OCI-LY7 (cell line): Measurements from ENCODE around the gene COL11A2. TPM values are rescaled to one million over a fixed set of nuclear protein-coding genes. Genes with fewer than 3 reads are reported as not detected.

ENCODE experiments used
- BruUV-seq: library from RNA; stranded (reverse); fragments of 400-500 nt; replicated peaks from 2 replicates; lab custom pipeline; 2021; lab: Mats Ljungman, UMichigan
- CTCF ChIA-PET: fragments of 300-600 bp; sonication (Branson Sonifier 250); formaldehyde crosslinking; loops from one replicate; lab custom pipeline; 2022; ENCODE audit warnings: antibody characterized with exemption; ENCODE audit not compliant: unreplicated experiment; lab: Charles Lee
- POLR2A ChIA-PET: fragments of 300-600 bp; sonication (Branson Sonifier 250); formaldehyde crosslinking; loops from one replicate; lab custom pipeline; 2022; ENCODE audit warnings: antibody characterized with exemption; lab: Charles Lee
- DNase-seq: peaks from one replicate; pipeline ENCODE4 v3.0.0-alpha.2; 2015; ENCODE audit warnings: low spot score
- H2AFZ ChIP-seq: fragments of 200-600 bp; sonication (generic), shearing (Covaris generic); 2 replicates; pipeline ENCODE4 v1.6.1; 2014; ENCODE audit warnings: mild to moderate bottlenecking, antibody characterized with exemption, low read length, moderate library complexity
- H3K27ac ChIP-seq: fragments of 200-600 bp; sonication (generic); 2 replicates; pipeline ENCODE4 v1.5.1; 2014; ENCODE audit warnings: mixed run types, low read depth, mild to moderate bottlenecking, moderate library complexity, low read length, inconsistent platforms; ENCODE audit not compliant: poor library complexity, severe bottlenecking
- H3K36me3 ChIP-seq: fragments of 200-600 bp; sonication (generic); 2 replicates; pipeline ENCODE4 v1.6.1; 2014; ENCODE audit warnings: mild to moderate bottlenecking, antibody characterized with exemption, low read length, moderate library complexity, mixed read lengths; ENCODE audit not compliant: insufficient read depth
- H3K4me1 ChIP-seq: fragments of 200-600 bp; sonication (generic); 2 replicates; pipeline ENCODE4 v1.5.1; 2014; ENCODE audit warnings: mild to moderate bottlenecking, low read length; ENCODE audit not compliant: insufficient read depth, poor library complexity, severe bottlenecking
- H3K4me2 ChIP-seq: fragments of 200-600 bp; sonication (generic); 2 replicates; pipeline ENCODE4 v1.6.1; 2014; ENCODE audit warnings: mild to moderate bottlenecking, low read length
- H3K4me3 ChIP-seq: fragments of 200-600 bp; sonication (generic); 2 replicates; pipeline ENCODE4 v1.5.1; 2014; ENCODE audit warnings: mild to moderate bottlenecking, low read depth, low read length; ENCODE audit not compliant: poor library complexity, severe bottlenecking
- H3K79me2 ChIP-seq: fragments of 200-600 bp; sonication (generic); 2 replicates; pipeline ENCODE4 v1.6.1; 2016; ENCODE audit warnings: low read depth, mild to moderate bottlenecking, low read length, moderate library complexity, mixed read lengths; ENCODE audit not compliant: insufficient read depth
- H3K9me2 ChIP-seq: fragments of 200-600 bp; sonication (generic); 2 replicates; pipeline ENCODE4 v1.6.1; 2016; ENCODE audit warnings: mild to moderate bottlenecking, low read length, mixed read lengths; ENCODE audit not compliant: insufficient read depth
- H3K9me3 ChIP-seq: fragments of 200-600 bp; sonication (generic); 2 replicates; pipeline ENCODE4 v1.6.1; 2014; ENCODE audit warnings: mild to moderate bottlenecking, mixed run types, low read length, mixed read lengths
- H4K20me1 ChIP-seq: fragments of 200-600 bp; sonication (generic); 2 replicates; pipeline ENCODE4 v1.6.1; 2014; ENCODE audit warnings: mild to moderate bottlenecking, antibody characterized with exemption, low read length, moderate library complexity, mixed read lengths; ENCODE audit not compliant: insufficient read depth
- CTCF ChIP-seq: fragments of 200-600 bp; sonication (generic); conservative IDR thresholded peaks from 2 replicates; pipeline ENCODE4 v1.5.1; 2014; ENCODE audit warnings: mild to moderate bottlenecking, antibody characterized with exemption, low read length, moderate library complexity, mixed read lengths
- EZH2phosphoT487 ChIP-seq: fragments of 200-600 bp; sonication (generic); IDR thresholded peaks from 2 replicates; pipeline ENCODE4 v1.6.1; 2018; ENCODE audit warnings: low read depth, borderline replicate concordance, mild to moderate bottlenecking, mixed run types, antibody characterized with exemption, low read length, moderate library complexity, mixed read lengths
- intact Hi-C: fragments of 100-400 bp; cut with micrococcal nuclease; formaldehyde crosslinking; loops from one replicate; pipeline ENCODE4 v1.10.0; 2022; ENCODE audit not compliant: unreplicated experiment
- total RNA-seq, 2 experiments: library from RNA; depleted of rRNA in 1 of 2; stranded (reverse); fragments of >200 nt in 1 of 2; shearing (Covaris generic) in 1 of 2; gene quantifications; 2 replicates each; pipeline ENCODE4 v1.2.3, GENCODE V29; 2014 to 2022

COL11A2 gene
- total RNA-seq, 2 experiments from 2014 or later: 4.5 to 5.2 TPM

GRCh38 chr6:33189625-33190448, 2.4 kb downstream of the COL11A2 start:
- intact Hi-C loops: no loop called here
- POLR2A ChIA-PET: interaction anchor here (0.6 kb wide), 1 partner anchor 9 kb away, joined by 5 read pairs; no protein-coding TSS in a partner anchor
- BruUV-seq: no TSS peak

GRCh38 chr6:33189164-33189563, 3.1 kb downstream of the COL11A2 start:
- no peak overlapping the region for H3K4me2 ChIP-seq
- no peaks in the 10 kb centered on the region for H4K20me1 ChIP-seq
- no peak overlapping the region for H2AFZ ChIP-seq
- no peaks in the 10 kb centered on the region for H3K79me2 ChIP-seq
- ChIA-PET POLR2A (interaction anchor here (0.6 kb wide), 1 partner anchor 9 kb away, joined by 5 read pairs; no protein-coding TSS in a partner anchor), CTCF (no interaction called here)
- peaks cover under 1% of the 10 kb centered on the region for H3K4me1 ChIP-seq
- no peak overlapping the region for H3K27ac ChIP-seq
- H3K36me3 ChIP-seq: peaks cover 8% of the 10 kb centered on the region
- no peak for TF ChIP-seq EZH2phosphoT487
- TF ChIP-seq CTCF: no peak
- BruUV-seq: no TSS peak
- DNase-seq: no peak
- H3K9me2 ChIP-seq: no peaks in the 10 kb centered on the region
- peaks cover 3% of the 10 kb centered on the region; the same call in 1 of the 2 replicates for H3K9me3 ChIP-seq
- intact Hi-C loops: no loop called here
- no peak overlapping the region for H3K4me3 ChIP-seq

More at GRCh38 chr6:33189625-33190448, 2.4 kb downstream of the COL11A2 start:
- Histone ChIP-seq H3K36me3 (peaks cover 15% of the 10 kb centered on the region), H3K9me2 (no peaks in the 10 kb centered on the region), H4K20me1 (no peaks in the 10 kb centered on the region), H3K9me3 (no peaks in the 10 kb centered on the region), H3K79me2 (no peaks in the 10 kb centered on the region), H3K4me1 (no peaks in the 10 kb centered on the region), H3K4me2 (no peak overlapping the region), H3K4me3 (no peak overlapping the region), H3K27ac (no peak overlapping the region), H2AFZ (no peak overlapping the region)
- CTCF ChIA-PET: no interaction called here
- DNase-seq: no peak
- TF ChIP-seq CTCF (no peak), EZH2phosphoT487 (no peak)

- no peak overlapping the region for H3K4me3 ChIP-seq
- no TSS peak for BruUV-seq
- TF ChIP-seq EZH2phosphoT487 (no peak), CTCF (no peak)
- no peak for DNase-seq
- peaks cover 14% of the 10 kb centered on the region for H3K4me1 ChIP-seq
- H3K27ac ChIP-seq: no peak overlapping the region
- H3K9me3 ChIP-seq: peaks cover 16% of the 10 kb centered on the region; the same call in 1 of the 2 replicates
- H3K4me2 ChIP-seq: no peak overlapping the region
- no peaks in the 10 kb centered on the region for H4K20me1 ChIP-seq
- no peaks in the 10 kb centered on the region for H3K9me2 ChIP-seq
- intact Hi-C loops: no loop called here
- no peaks in the 10 kb centered on the region for H3K79me2 ChIP-seq
- no peak overlapping the region for H2AFZ ChIP-seq
- ChIA-PET CTCF (no interaction called here), POLR2A (no interaction called here)
- H3K36me3 ChIP-seq: peaks cover 6% of the 10 kb centered on the region
Measured at GRCh38 chr6:33187809-33188208, 4.5 kb downstream of the COL11A2 start.
